A673 (cell line): ENCODE results near the gene HERC3.

Experiments used
- CTCF ChIP-seq: fragments of 300-800, 200-600 bp; sonication (generic); conservative IDR thresholded peaks from 2 replicates; pipeline ENCODE4 v1.5.1; 2017; ENCODE audit warnings: low read depth, mild to moderate bottlenecking, antibody characterized with exemption, low read length, moderate library complexity, mixed read lengths
- EZH2 ChIP-seq: fragments of 200-600 bp; sonication (generic); IDR thresholded peaks from 2 replicates; pipeline ENCODE4 v1.6.1; 2017; ENCODE audit warnings: borderline replicate concordance, low read depth, mild to moderate bottlenecking, mixed read lengths, antibody characterized with exemption, low read length; ENCODE audit not compliant: poor library complexity, severe bottlenecking

GRCh38 chr4:88573995-88574394 lies 18.3 kb upstream of the HERC3 start:
- TF ChIP-seq CTCF (no peak), EZH2 (no peak)
